Ramos (cell line): ENCODE measurements around the gene CITED1.
"Not testable (repeated sequence)": the region's sequence is repeated elsewhere in the genome, so short reads cannot be mapped to it uniquely, and the experiment has no call there.

Experiments
- in situ Hi-C: fragments of 300-500 bp; cut with MboI; formaldehyde crosslinking; loops from one replicate; pipeline ENCODE4 v1.14.3; 2022; ENCODE audit warnings: low sequenced_read_pairs; ENCODE audit not compliant: unreplicated experiment

The CITED1 gene

DNA sequence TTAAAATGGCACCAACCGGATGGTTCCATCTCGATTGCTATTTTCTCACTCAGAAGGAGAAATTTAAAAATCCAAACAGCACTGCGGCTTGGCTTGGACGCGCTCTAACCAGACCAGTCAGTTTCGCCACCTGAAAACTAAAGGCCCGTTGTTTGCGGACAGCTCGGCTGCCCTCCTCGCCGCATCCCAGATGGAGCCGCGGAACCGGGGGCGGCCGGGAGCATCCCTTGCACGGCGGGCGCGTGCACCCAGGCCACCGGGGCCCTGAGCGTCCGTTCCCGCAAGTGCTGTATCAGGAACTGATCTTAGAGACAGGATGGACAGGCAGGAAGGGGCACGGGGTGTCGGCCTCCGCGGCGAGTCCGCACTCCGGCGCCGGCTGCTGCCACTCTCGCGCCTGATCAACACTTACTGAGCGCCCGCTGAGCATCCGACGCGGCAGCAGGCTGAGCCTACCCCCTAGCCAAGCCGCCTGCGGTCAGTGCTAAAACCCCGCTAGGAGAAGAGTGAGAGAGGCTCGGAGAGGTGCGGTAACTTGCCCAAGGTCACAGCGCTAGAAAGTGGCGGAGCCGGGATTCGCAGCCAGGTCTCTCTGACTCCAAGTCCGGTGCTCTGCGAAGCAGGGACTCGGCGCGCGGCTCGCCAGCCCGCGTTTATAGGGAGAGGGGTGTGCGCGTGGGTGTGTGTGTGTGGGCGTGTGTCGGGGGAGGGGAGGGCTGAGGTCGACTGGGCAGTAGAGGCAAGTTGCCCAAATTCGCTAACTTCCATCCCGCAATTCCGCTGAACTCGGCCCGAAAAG, at the start of gene CITED1:
TSS of gene CITED1 (minus strand) at position 629 of the 799 bp plus-strand sequence. CDS start 3,045 bp downstream, outside the sequence.
- in situ Hi-C loops = no loop called here

- in situ Hi-C loops = no loop called here
Observed at GRCh38 chrX:72352786-72353185, 47.1 kb upstream of the CITED1 start.

DNA sequence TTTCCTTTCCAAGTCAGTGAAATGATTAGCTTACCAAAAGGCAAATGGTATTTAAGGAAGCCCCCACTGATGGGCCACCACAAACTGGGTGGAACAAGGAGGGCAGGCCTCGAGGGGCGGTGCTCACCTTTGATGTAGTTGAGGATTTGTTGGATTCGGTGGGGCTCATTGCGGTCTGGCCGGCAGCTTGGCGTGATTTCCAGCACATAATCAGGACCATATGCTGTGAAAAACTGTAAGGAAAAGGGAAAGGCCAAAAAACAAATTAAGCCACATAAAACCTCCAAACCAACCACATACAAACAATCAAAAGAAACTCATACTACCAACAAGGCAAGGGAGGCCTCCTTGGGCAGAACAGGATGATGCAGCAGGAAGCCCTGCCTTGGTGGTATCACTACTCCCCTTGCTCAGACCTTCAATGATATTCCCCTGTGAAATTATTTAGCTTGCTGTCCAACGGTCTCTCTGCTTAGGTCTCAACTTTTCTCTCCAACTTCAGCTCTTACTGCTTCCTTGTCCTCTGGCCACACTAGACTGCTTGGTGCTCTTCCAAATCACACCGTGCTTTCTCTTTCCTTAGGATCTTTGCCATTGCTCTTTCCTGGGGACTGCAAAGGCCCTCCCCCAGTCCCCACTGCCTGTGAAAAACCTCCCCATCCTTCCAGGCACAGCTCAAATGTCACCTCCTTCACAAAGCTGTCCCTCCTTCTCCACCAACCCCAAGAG, 46.1 kb upstream of the CITED1 start:
- in situ Hi-C loops = no loop called here

GRCh38 chrX:72349190-72349589, 43.5 kb upstream of the CITED1 start:
- in situ Hi-C loops = no loop called here

DNA sequence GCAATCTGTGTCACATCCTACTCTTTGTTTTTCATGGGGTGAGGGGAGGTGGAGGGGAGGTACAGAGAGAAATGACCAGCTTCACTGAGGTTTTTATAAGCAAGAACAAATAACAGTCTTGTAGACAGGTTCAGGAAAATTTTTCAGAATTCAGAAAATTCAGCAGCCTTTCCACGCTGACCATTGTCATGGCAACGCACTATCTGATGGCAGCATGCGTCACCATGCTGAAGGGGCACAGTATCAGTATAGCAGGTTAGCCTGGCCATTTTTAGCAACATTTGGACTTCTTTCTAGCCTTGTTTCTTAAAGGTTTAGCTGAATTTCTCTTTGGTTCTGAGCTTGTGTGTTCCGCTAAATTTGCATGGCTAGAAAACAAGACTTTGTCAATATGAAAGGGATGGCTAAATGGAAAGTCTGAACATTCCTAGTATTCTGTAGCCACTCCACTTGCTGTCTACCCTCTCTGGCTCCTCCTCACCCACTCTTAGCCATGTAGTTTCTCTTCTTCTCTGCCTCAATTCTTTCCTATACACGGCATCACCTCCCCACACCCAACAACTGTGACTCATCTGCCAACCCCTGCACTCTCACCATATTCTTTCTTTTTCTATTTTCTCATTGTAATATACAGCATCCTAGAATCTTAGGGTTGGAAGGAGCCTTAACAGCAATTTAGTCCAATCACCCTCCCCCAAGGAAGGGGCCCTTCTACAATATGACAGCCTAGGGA, 42.7 kb upstream of the CITED1 start:
- in situ Hi-C loops = no loop called here

DNA sequence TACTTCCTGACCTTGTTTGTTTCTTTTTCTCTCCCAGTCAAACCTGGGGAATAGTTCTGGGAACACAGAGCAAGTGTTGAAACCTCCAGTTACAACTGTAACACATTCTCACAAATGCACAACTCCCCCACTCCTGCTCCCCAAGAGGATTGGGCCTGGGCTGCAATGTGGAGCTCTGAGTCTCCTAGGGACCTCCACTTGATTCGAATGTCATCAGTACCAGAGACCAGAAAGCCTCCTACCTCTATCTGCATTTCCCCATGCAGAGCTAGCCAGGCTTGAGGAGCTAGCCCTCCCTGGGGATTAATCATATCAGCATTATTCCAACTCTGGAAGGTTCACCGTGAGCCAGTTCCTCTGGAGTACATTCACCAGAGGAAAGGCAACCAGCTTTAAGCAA, 41.7 kb upstream of the CITED1 start:
- in situ Hi-C loops = no loop called here

- in situ Hi-C loops = no loop called here
Observed at GRCh38 chrX:72346302-72346949, 40.7 kb upstream of the CITED1 start.

GRCh38 chrX:72340626-72341025, 34.9 kb upstream of the CITED1 start:
- in situ Hi-C loops = no loop called here

DNA sequence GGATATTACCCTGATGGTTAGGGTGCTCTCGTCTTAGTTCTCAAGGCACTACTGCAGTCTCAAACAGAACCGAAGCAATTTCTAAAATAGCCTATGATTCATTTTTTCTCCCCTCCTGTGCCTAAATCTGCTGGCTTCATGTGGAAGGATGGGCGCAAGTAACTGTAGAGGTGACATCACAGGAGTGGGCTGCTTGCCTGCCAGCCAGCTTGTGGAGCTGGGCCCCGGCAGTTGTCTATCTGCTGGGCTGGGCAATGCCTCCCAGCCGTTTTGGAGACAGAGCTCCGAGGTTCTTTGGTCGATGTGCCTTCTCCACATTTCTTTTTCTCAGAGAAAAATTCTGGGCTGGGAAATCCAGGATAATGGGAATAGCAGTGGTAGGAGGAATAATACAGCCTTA, 34.3 kb upstream of the CITED1 start:
- in situ Hi-C loops = no loop called here

GRCh38 chrX:72330131-72330530, 24.4 kb upstream of the CITED1 start:
- in situ Hi-C loops = no loop called here

DNA sequence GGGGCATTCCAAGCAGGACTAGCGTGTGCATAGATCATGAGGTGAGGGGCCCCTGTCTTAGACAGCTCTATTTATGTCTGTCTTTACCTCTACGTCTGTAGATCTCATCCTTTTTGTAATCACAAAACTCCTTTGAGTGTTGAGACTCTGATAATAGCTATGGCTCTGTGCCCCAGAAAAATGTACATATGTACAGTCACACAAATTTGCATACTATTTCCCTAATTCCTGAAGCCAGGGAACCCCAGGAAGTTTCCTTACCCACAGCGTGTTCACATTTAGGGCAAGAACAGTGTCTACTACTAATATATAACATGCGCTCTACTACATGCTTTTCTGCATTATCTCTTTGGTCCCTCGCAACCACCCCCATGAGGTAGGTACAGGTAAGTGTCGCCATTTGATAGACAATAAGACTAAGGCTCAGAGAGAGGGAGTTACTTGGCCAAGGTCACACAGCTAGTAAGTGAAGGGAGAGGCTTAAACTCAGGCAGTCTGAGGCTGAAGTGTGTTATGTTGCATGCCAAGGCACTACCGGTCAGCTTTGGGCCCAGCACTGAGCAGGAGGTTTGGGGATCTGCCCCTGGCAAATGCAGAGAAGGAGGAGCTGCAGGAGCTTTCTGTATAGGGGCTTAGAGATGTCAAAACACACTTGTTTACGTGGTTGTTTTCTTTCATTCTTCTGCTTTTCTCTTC, 21.0 kb upstream of the CITED1 start:
- in situ Hi-C loops = no loop called here

DNA sequence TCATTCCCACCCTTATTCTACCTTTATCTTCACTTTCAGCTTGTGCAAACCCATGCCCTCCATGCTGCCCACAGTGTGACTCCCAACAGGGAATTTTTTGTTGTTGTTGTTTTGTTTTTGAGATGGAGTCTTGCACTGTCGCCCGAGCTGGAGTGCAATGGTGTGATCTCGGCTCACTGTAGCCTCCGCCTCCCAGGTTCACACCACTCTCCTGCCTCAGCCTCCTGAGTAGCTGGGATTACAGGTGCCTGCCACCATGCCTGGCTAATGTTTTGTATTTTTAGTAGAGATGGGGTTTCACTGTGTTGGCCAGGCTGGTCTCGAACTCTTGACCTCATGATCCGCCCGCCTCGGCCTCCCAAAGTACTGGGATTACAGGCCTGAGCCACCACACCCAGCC, 13.9 kb upstream of the CITED1 start:
- in situ Hi-C loops = not testable (repeated sequence)

DNA sequence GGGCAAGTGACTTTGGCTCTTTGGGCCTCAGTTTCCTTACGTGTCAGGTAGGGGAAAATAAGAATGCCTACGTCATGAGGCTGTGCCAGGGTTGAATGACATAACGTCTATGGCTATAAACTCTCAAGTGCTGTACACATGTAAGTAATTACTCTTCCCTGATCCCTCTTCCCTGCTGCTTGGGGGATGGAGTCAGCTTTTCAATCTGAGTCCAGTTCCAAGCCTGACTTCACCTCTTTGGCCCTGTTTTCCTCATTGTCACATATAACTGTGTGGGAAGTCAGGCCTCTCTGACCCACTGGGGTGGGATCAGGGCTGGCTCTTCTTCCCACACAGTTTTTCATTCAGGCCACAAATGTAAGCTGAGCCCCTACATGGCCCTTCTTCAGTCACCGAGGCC, 11.4 kb upstream of the CITED1 start:
- in situ Hi-C loops = no loop called here

GRCh38 chrX:72316408-72317110, 10.8 kb upstream of the CITED1 start:
- in situ Hi-C loops = no loop called here

GRCh38 chrX:72314881-72315280, 9.2 kb upstream of the CITED1 start:
- in situ Hi-C loops = no loop called here

DNA sequence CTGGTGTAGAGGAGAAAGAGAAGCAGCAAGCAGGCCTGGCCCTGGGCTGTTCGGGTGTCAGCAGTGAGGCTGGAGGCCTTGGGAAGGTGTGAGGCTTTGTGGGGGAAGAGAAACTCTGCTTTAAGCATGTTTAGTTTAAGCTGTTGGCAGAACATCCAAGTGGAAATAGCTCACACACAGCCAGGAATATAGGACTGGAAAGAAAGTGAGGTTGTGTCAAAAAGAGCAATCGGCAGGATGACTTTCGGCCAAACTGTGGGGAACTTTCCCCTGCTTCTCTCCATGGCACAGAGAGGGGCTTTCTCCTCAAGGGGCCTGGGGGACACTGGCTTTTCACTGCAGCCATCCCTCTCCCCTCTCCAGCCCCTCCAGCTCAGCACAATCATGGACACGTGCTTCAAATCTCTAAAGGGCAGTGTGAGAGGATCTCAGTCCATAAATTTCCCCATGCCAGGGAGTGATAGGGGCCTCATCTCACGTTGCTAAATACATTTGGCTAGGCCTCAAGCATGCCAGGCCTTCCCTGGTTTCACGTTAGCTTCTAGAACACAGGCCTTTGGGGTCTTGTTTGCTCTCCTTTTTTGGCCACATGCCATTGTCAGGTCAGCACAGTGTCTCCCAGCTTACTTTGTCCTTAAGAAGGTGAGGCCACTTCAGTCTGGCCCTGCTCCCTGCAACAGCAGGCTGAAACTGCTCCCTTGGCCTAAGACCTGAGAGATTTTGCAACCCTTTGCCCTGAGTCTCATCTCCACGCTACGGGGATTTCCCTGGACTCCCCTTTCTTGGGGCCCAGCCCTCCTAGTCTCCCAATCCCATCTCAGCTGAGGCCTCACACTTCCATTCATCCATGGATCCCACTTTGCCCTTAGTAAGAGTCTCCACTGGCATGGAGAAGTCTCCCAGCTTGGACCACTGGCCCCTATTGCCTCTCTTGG, 8.3 kb upstream of the CITED1 start:
- in situ Hi-C loops = no loop called here

GRCh38 chrX:72312311-72312940, 6.7 kb upstream of the CITED1 start:
- in situ Hi-C loops = no loop called here
